ENCODE results near the gene PTPRN2.

GRCh38 chr7:157814931-157815705, 772.5 kb downstream of the PTPRN2 start:
- TF ChIP-seq GATA2 (IDR thresholded peaks at IDR 0.05; ENCODE audit: low read depth, low read length) = no peak
- no peak for TF ChIP-seq GATA3 (IDR thresholded peaks at IDR 0.05; ENCODE audit: low read depth, low read length)

All from SH-SY5Y (cell line).